Measurements from ENCODE around the gene GAS2.

- no peak for TF ChIP-seq POLR2AphosphoS5 (IDR thresholded peaks at IDR 0.05; ENCODE audit: low read depth, low read length)
- no peak for TF ChIP-seq TAF1 (IDR thresholded peaks at IDR 0.05; ENCODE audit: borderline replicate concordance, insufficient read depth, low read length)
- TF ChIP-seq REST (IDR thresholded peaks at IDR 0.05; ENCODE audit: insufficient read depth in 1 of 2, low read depth in 2 of 2, low read length in 2 of 2) = no peak
- no peak for TF ChIP-seq SIN3A (IDR thresholded peaks at IDR 0.05; ENCODE audit: borderline replicate concordance, insufficient read depth, low read length)
Measured at GRCh38 chr11:22641559-22641958, 24.9 kb upstream of the GAS2 start.

Data from PFSK-1 (cell line).